ENCODE measurements around the gene RANGAP1.
"Not testable (repeated sequence)": the region's sequence is repeated elsewhere in the genome, so short reads cannot be mapped to it uniquely, and the experiment has no call there.

The RANGAP1 gene

DNA sequence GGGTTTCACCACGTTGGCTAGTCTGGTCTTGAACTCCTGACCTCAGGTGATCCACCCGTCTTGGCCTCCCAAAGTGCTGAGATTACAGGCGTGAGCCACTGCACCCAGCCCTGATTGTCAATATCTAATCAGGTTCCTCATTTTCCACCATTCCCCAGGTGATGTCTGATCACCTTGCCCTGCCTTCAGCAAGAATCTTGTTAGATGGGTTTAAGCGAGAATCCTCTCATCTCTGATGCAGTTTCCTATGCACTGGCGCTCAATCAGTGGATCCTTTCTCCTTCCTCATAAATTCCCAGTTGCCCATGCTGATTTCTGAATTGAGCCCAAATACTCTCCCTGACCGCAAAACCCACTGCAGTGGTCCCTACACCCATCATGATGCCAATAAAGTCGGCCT is 14.7 kb upstream of the RANGAP1 start:
- DNase-seq, result no peak

DNA sequence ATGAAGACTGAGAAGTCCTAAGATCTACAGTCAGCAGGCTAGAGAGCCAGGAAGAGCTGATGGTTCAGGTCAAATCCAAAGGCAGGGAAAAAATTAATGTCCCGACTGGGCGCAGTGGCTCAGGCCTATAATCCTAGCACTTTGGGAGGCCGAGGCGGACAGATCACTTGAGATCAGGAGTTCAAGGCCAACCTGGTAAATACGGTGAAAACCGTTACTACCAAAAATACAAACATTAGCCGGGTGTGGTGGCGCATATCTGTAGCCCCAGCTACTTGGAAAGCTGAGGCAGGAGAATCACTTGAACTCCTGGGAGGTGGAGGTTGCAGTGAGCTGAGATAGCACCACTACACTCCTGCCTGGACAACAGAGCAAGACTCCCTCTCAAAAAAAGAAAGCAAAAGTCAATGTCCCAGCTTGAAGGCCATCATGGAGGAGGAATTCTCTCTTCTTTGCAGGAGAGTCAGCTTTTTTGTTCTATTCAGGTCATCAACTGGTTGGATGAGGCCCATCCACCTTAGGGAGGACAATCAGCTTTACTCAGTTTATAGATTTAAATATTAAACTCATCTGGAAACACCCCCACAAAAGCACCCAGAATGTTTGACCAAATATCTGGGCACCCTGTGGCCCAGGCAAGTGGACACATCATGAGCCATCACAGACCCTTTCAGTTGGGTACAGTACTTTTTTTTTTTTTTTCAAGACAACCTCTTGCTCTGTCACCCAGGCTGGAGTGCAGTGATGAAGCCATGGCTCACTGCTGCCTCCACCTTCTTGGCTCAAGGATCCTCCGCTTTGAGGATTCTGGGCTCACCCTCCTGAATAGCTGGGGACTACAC is 11.1 kb upstream of the RANGAP1 start:
- DNase-seq, result no peak

DNA sequence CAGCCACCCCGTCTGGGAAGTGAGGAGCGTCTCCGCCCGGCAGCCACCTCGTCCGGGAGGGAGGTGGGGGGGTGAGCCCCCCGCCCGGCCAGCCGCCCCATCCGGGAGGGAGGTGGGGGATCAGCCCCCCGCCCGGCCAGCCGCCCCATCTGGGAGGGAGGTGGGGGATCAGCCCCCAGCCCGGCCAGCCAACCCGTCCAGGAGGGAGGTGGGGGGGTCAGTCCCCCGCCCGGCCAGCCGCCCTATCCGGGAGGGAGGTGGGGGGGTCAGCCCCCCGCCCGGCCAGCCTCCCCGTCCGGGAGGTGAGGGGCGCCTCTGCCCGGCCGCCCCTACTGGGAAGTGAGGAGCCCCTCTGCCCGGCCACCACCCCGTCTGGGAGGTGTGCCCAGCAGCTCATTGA is 8.8 kb upstream of the RANGAP1 start:
- not testable (repeated sequence) for DNase-seq

- DNase-seq, result no peak
Measured at GRCh38 chr22:41290262-41291221, 4.6 kb upstream of the RANGAP1 start.

GRCh38 chr22:41289671-41290070 is 3.7 kb upstream of the RANGAP1 start:
- no peak for DNase-seq

DNA sequence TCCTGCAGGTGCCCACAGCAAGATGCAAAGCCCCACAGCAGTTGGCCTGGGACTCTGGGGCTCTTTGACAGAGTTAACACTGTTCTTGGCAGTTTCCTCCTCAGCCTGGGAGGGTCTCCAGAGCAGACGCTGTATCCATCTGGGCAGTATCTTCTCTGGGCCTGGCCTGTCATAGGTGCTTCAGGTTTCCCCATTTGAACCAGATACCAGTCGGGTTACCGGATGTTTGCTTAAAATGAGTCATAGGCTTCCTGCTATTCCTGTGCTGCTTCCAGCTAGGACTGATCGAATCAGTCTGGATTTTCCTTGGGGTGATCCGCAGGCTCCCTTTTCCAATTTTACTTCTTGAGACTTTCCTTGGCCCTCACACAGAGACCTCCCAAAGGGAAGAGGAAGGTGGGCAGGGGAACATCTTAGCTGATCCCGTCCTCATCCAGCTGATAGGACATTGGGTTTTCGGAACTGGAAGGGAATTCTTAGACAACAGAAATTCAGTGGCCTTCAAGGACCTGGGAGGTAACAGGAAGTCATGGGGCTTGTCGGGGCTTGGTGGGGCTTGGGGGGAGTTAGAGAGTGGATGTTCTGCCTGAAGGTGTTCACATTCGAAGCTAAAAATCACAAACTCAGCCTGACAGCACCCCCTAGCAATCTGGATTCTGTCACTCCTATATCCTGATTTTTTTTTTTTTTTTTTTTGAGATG is 2.4 kb upstream of the RANGAP1 start:
- DNase-seq, result no peak

- peak; percentile 46 for DNase-seq
Measured at GRCh38 chr22:41286639-41287091, 678 bp upstream of the RANGAP1 start.

GRCh38 chr22:41285441-41285819 is 557 bp downstream of the RANGAP1 start:
- DNase-seq, result peak; percentile 92

- DNase-seq, result no peak
Measured at GRCh38 chr22:41284465-41284864, 1.5 kb downstream of the RANGAP1 start.

GRCh38 chr22:41280854-41281253 is 5.1 kb downstream of the RANGAP1 start:
- DNase-seq, result no peak

- DNase-seq, result no peak
Measured at GRCh38 chr22:41280065-41280464, 5.9 kb downstream of the RANGAP1 start.

GRCh38 chr22:41274856-41275255 is 11.1 kb downstream of the RANGAP1 start:
- DNase-seq, result no peak

GRCh38 chr22:41273128-41273527 is 12.9 kb downstream of the RANGAP1 start:
- no peak for DNase-seq

GRCh38 chr22:41271787-41272186 is 14.2 kb downstream of the RANGAP1 start:
- DNase-seq, result no peak

DNA sequence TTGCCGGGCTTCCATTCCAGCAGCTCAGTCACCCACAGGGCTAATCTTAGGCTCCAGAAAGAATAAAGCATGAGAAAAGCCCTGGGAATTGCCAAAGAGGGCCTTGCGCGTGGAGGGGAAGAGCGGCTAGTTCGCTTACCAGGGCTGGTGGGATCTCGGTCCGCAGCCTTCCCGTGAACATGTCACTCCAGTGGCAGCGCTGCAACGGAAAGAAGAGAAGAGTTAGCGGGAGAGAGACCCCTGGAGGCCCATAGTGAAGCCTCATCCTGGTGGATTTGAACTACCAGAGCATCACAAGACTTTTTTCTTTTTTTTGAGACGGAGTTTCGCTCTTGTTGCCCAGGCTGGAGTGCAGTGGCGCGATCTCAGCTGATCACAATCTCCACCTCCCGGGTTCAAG is 18.0 kb downstream of the RANGAP1 start:
- no peak for DNase-seq

GRCh38 chr22:41264408-41264941 is 21.5 kb downstream of the RANGAP1 start:
- no peak for DNase-seq

DNA sequence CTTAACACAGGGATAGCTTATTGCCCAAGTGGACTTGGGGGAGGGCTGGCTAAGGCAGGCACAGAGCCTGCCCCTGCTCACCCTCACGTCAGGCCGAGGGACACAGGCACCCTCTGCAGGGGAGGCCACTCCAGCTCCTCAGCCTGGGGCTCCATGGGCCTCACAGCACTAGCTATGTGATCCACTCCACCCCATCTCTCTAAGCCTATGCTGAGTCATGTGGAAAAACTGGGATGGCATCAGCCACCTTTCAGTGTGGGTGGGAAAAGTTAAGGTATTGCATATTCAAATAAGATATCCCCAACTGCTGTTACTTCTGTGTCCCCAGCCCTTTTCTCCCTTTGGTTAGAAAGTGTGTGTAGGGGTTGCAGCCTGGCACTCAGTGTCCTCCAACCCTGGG is 22.3 kb downstream of the RANGAP1 start:
- DNase-seq, result no peak

GRCh38 chr22:41262250-41262765 is 23.7 kb downstream of the RANGAP1 start:
- no peak for DNase-seq

DNA sequence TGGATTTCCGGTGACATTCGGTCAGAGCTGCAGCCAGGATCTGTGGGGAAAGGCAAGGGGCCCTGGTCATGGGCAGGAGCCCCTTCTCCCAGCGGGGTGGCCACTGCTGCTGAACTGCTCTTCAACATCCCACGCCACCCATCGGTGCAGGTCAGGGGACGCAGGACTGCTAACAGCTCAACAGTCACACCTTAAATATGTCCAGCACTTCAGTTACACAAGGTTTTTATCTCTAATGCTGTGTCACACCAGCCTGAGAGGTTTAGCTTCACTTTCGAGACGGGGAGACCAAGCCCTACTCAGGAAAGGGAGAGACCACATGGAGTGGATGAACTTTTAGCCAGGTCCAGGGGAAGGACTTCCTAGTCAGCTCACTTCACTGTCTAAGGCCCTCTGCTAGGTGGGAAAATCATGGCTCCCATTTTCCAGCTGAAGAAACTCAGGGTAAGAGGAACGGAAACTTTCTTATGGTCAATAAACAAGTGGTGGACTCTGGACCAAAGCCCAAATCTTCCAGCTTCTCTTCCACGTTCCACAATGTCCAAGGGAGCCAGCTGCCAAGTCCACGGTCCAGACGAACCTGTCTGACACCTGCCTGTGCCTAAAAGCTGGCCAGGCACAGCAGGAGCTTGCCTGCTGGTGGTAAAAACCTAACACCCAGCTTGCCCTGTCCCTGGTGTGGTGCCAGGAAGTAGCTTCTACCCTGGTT is 24.3 kb downstream of the RANGAP1 start:
- no peak for DNase-seq

DNA sequence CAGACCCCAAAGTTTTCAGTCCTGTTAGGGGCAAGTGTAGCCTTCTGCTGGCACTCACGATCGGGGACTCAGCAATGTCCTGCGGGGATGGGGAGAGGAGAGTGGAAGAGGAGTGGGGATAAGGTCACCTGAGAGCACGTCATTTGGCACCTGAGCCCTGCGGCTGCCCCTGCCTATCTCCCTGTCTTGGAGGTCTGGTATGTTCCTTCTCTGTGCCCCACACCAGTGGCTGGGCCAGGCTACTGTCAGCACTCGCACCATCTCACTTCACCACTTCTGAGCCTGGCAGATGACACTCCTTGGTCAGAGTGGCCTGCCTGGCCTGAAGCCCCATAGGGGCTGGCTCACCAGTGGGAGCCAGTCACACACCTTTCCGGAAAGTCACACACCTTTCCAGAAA is 25.1 kb downstream of the RANGAP1 start:
- no peak for DNase-seq

DNA sequence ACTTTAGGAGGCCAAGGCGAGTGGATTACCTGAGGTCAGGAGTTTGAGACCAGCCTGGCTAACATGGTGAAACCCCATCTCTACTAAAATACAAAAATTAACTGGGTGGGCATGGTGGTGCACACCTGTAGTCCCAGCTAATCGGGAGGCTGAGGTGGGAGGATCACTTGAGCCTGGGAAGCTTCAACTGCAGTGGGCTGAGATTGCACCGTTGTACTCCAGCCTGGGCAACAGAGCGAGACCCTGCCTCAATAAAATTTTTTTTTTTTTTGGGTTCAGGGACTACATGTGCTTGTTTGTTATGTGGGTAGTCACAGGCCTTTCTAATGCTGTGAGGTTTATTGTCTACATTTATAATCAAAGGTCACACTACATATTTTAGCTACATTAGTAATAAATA is 26.2 kb downstream of the RANGAP1 start:
- not testable (repeated sequence) for DNase-seq

GRCh38 chr22:41257696-41258095 is 28.3 kb downstream of the RANGAP1 start:
- no peak for DNase-seq
